GM18505 (cell line): ENCODE measurements around the gene NID2.

ENCODE experiments used
- ATAC-seq: cut with Tn5 transposase; IDR thresholded peaks from one replicate; pipeline ENCODE4 v1.9.1; 2021; ENCODE audit not compliant: unreplicated experiment
- POLR2A ChIP-seq: IDR thresholded peaks from 4 replicates; pipeline ENCODE4 v1.6.1; 2011; ENCODE audit warnings: borderline replicate concordance; ENCODE audit not compliant: insufficient read depth, insufficient read length; ENCODE audit errors: extremely low read depth

Gene NID2

GRCh38 chr14:52052288-52052943 is 16.4 kb downstream of the NID2 start:
- ATAC-seq: no peak
- TF ChIP-seq POLR2A: no peak

GRCh38 chr14:52051871-52052270 is 17.0 kb downstream of the NID2 start:
- no peak for TF ChIP-seq POLR2A
- ATAC-seq: no peak

GRCh38 chr14:52051251-52051650 is 17.6 kb downstream of the NID2 start:
- ATAC-seq: no peak
- no peak for TF ChIP-seq POLR2A

GRCh38 chr14:52049721-52050588 is 18.9 kb downstream of the NID2 start:
- ATAC-seq: no peak
- TF ChIP-seq POLR2A: no peak

- no peak for TF ChIP-seq POLR2A
- no peak for ATAC-seq
Measured at GRCh38 chr14:52049271-52049670, 19.6 kb downstream of the NID2 start.

- no peak for TF ChIP-seq POLR2A
- ATAC-seq: no peak
Measured at GRCh38 chr14:52048641-52049204, 20.1 kb downstream of the NID2 start.

GRCh38 chr14:52048116-52048515 is 20.7 kb downstream of the NID2 start:
- ATAC-seq: no peak
- TF ChIP-seq POLR2A: no peak

GRCh38 chr14:52046376-52046917 is 22.4 kb downstream of the NID2 start:
- TF ChIP-seq POLR2A: no peak
- ATAC-seq: no peak

GRCh38 chr14:52044791-52045522 is 23.9 kb downstream of the NID2 start:
- no peak for ATAC-seq
- TF ChIP-seq POLR2A: no peak

GRCh38 chr14:52043690-52044089 is 25.2 kb downstream of the NID2 start:
- ATAC-seq: no peak
- no peak for TF ChIP-seq POLR2A

- ATAC-seq: no peak
- no peak for TF ChIP-seq POLR2A
Measured at GRCh38 chr14:52042371-52043289, 26.2 kb downstream of the NID2 start.

- TF ChIP-seq POLR2A: no peak
- no peak for ATAC-seq
Measured at GRCh38 chr14:52040598-52040997, 28.3 kb downstream of the NID2 start.

GRCh38 chr14:52039124-52039815 is 29.6 kb downstream of the NID2 start:
- ATAC-seq: no peak
- TF ChIP-seq POLR2A: no peak
